Bronchial epithelial cell (primary cell): ENCODE measurements around the gene YWHAG. TPM values are rescaled to one million over a fixed set of nuclear protein-coding genes. Genes with fewer than 3 reads are reported as not detected.
A peak's percentile ranks its signal among the peaks of the same experiment; 100 is the strongest.
"Not testable (repeated sequence)": the region's sequence is repeated elsewhere in the genome, so short reads cannot be mapped to it uniquely, and the experiment has no call there.

Source experiments
- DNase-seq: peaks from one replicate; pipeline ENCODE4 v3.0.0-alpha.2; 2010; ENCODE audit warnings: low read depth
- FAIRE-seq: peaks from 2 replicates; lab custom pipeline; 2011; peaks lifted over from hg19 to GRCh38; lab: Jason Lieb, UNC
- H3K27me3 ChIP-seq: 2 replicates; pipeline ENCODE4 v1.5.1; 2011; ENCODE audit warnings: low read length; ENCODE audit not compliant: control insufficient read depth, insufficient read depth
- H3K36me3 ChIP-seq: 2 replicates; pipeline ENCODE4 v1.5.1; 2011; ENCODE audit warnings: low read length; ENCODE audit not compliant: control insufficient read depth, insufficient read depth
- H3K4me3 ChIP-seq: 2 replicates; pipeline ENCODE4 v1.5.1; 2011; ENCODE audit warnings: mild to moderate bottlenecking, low read depth, low read length, control low read depth
- total RNA-seq: library from RNA; depleted of rRNA; stranded (reverse); fragments of >200 nt; gene quantifications from 2 replicates; pipeline ENCODE4 v1.2.1, GENCODE V29; 2014
- TF ChIP-seq, protein P1 (sequence below): IDR thresholded peaks from 2 replicates; pipeline ENCODE4 v1.5.1; 2011; ENCODE audit warnings: mild to moderate bottlenecking, moderate library complexity, low read length, control low read depth, inconsistent platforms; ENCODE audit not compliant: insufficient read depth, severe bottlenecking

YWHAG gene
- total RNA-seq, 1 donor from 2014 or later, result 112 TPM

- FAIRE-seq, result no peak
- DNase-seq, result no peak
- Histone ChIP-seq H3K36me3 (peaks cover 21% of the 10 kb centered on the region), H3K27me3 (no peaks in the 10 kb centered on the region), H3K4me3 (no peak overlapping the region)
- TF ChIP-seq, protein P1, sequence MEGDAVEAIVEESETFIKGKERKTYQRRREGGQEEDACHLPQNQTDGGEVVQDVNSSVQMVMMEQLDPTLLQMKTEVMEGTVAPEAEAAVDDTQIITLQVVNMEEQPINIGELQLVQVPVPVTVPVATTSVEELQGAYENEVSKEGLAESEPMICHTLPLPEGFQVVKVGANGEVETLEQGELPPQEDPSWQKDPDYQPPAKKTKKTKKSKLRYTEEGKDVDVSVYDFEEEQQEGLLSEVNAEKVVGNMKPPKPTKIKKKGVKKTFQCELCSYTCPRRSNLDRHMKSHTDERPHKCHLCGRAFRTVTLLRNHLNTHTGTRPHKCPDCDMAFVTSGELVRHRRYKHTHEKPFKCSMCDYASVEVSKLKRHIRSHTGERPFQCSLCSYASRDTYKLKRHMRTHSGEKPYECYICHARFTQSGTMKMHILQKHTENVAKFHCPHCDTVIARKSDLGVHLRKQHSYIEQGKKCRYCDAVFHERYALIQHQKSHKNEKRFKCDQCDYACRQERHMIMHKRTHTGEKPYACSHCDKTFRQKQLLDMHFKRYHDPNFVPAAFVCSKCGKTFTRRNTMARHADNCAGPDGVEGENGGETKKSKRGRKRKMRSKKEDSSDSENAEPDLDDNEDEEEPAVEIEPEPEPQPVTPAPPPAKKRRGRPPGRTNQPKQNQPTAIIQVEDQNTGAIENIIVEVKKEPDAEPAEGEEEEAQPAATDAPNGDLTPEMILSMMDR, result no peak
Measured at GRCh38 chr7:76342222-76342621, 16.6 kb downstream of the YWHAG start.

GRCh38 chr7:76340617-76341131, 18.1 kb downstream of the YWHAG start:
- TF ChIP-seq, protein P1, result no peak
- Histone ChIP-seq H3K27me3 (no peaks in the 10 kb centered on the region), H3K4me3 (no peak overlapping the region), H3K36me3 (peaks cover 14% of the 10 kb centered on the region)
- DNase-seq (no peak), FAIRE-seq (no peak)

- no peak overlapping the region for H3K4me3 ChIP-seq
- TF ChIP-seq, protein P1, result no peak
- FAIRE-seq, result no peak
- H3K36me3 ChIP-seq, result peaks cover 10% of the 10 kb centered on the region
- H3K27me3 ChIP-seq, result no peaks in the 10 kb centered on the region
- DNase-seq, result peak; percentile 74
Measured at GRCh38 chr7:76338298-76339084, 20.3 kb downstream of the YWHAG start.

DNA sequence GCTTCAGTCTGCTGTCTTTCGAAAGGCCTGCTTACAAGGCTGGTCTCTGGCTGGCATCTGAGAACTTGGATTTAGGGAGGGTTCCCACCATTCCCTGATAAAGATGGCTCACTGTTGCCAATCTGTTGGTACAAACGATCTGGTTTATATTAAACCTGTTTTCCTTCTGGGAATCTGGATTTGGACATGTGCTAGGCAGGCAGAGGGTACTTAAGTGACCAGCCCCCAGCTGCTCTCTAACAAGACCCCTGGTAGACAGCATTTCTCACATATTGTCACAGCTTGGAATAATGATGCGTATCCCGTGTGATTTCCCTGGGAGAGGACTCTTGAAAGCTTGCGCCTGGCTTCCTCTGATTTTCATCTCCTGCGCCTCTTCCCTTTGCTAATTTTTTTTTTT, 21.6 kb downstream of the YWHAG start:
- H3K36me3 ChIP-seq, result peaks cover 11% of the 10 kb centered on the region
- TF ChIP-seq, protein P1, result no peak
- DNase-seq, result no peak

DNA sequence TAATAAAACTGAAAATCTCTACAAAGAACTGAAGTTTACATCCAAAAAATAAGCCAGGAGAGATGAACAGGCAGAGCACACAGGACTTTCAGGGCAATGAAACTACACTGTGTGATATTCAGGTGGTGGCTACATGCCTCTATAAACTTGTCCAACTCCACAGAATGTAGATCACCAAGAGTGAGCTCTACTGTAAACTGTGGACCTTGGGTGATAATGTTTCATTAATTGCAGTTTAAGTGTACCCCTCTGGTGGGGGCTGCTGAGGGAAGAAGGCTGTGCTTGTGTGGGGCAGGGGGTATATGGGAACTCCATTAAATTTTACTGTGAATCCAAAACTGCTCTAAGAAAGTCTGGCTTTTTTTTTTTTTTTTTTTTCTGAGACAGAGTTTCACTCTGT, 22.7 kb downstream of the YWHAG start:
- FAIRE-seq (no peak), DNase-seq (no peak)
- Histone ChIP-seq H3K36me3 (peaks cover 12% of the 10 kb centered on the region), H3K4me3 (no peak overlapping the region), H3K27me3 (no peaks in the 10 kb centered on the region)
- TF ChIP-seq, protein P1, result no peak

More for the DNA sequence above, 21.6 kb downstream of the YWHAG start:
- Histone ChIP-seq H3K4me3 (no peak overlapping the region), H3K27me3 (no peaks in the 10 kb centered on the region)
- FAIRE-seq, result no peak

- H3K27me3 ChIP-seq, FAIRE-seq, DNase-seq, H3K4me3 ChIP-seq: not testable (repeated sequence)
- peaks cover 14% of the 10 kb centered on the region for H3K36me3 ChIP-seq
Measured at GRCh38 chr7:76335417-76335816, 23.4 kb downstream of the YWHAG start.
